Measurements from ENCODE around the gene AK8. TPM values are rescaled to one million over a fixed set of nuclear protein-coding genes. Genes with fewer than 3 reads are reported as not detected.
"Not testable (repeated sequence)": the region's sequence is repeated elsewhere in the genome, so short reads cannot be mapped to it uniquely, and the experiment has no call there.

The AK8 gene
- total and polyA plus RNA-seq, 11 donors: 0.61 to 1.4 TPM; not detected in 9

- intact Hi-C loops (cut with DNase I): no loop called here
- WGBS, 4 donors: 72 to 77% (median 73%) methylated on average over 9 to 13 of the region's 13 CpGs
- Histone ChIP-seq H3K27me3 (peaks cover 0 to 9% (median 0%) of the 10 kb centered on the region in 9 donors), H3K4me1 (no peaks in the 10 kb centered on the region), H3K27ac (no peak overlapping the region), H3K4me3 (no peak overlapping the region), H3K36me3 (no peaks in the 10 kb centered on the region), H3K9me3 (no peaks in the 10 kb centered on the region)
- no peak for ATAC-seq
- no peak for DNase-seq
- TF ChIP-seq POLR2A (IDR thresholded peaks at IDR 0.05) (no peak), CTCF (IDR thresholded peaks at IDR 0.05) (no peak)
Measured at GRCh38 chr9:132717326-132717945, 160.6 kb downstream of the AK8 start.

GRCh38 chr9:132716007-132716406, 162.1 kb downstream of the AK8 start:
- H3K27me3 ChIP-seq: peaks cover 0 to 9% (median 0%) of the 10 kb centered on the region in 9 donors
- intact Hi-C loops (cut with DNase I): no loop called here
- WGBS, 4 donors: 76 to 89% (median 81%) methylated on average over 4 of the region's 4 CpGs

GRCh38 chr9:132712753-132713152, 165.3 kb downstream of the AK8 start:
- Histone ChIP-seq H3K4me3 (no peak overlapping the region), H3K27me3 (peaks cover 0 to 11% (median 0%) of the 10 kb centered on the region in 9 donors), H3K27ac (no peak overlapping the region), H3K9me3 (no peaks in the 10 kb centered on the region), H3K36me3 (no peaks in the 10 kb centered on the region), H3K4me1 (no peaks in the 10 kb centered on the region)
- intact Hi-C loops (cut with DNase I): no loop called here
- DNase-seq: no peak
- 75 to 85% (median 82%) methylated on average over 5 of the region's 5 CpGs for WGBS, 4 donors
- TF ChIP-seq CTCF (IDR thresholded peaks at IDR 0.05) (no peak), POLR2A (IDR thresholded peaks at IDR 0.05) (no peak)
- ATAC-seq: no peak

More at GRCh38 chr9:132716007-132716406, 162.1 kb downstream of the AK8 start:
- no peaks in the 10 kb centered on the region for H3K9me3 ChIP-seq
- H3K36me3 ChIP-seq: no peaks in the 10 kb centered on the region
- no peaks in the 10 kb centered on the region for H3K4me1 ChIP-seq
- no peak overlapping the region for H3K4me3 ChIP-seq
- TF ChIP-seq POLR2A (IDR thresholded peaks at IDR 0.05) (no peak), CTCF (IDR thresholded peaks at IDR 0.05) (no peak)
- ATAC-seq (no peak), DNase-seq (no peak)
- no peak overlapping the region for H3K27ac ChIP-seq

- no peak for ATAC-seq
- Histone ChIP-seq H3K27ac (no peak overlapping the region), H3K9me3 (no peaks in the 10 kb centered on the region), H3K4me3 (no peak overlapping the region), H3K4me1 (no peaks in the 10 kb centered on the region), H3K27me3 (peaks cover 0 to 3% (median 0%) of the 10 kb centered on the region in 9 donors), H3K36me3 (no peaks in the 10 kb centered on the region)
- 88 to 96% (median 90%) methylated on average over 3 of the region's 3 CpGs for WGBS, 4 donors
- intact Hi-C loops (cut with DNase I): no loop called here
- DNase-seq: no peak
- TF ChIP-seq POLR2A (IDR thresholded peaks at IDR 0.05) (no peak), CTCF (IDR thresholded peaks at IDR 0.05) (no peak)
Measured at GRCh38 chr9:132711846-132712245, 166.2 kb downstream of the AK8 start.

GRCh38 chr9:132711152-132711551, 166.9 kb downstream of the AK8 start:
- H3K9me3 ChIP-seq; H3K4me3 ChIP-seq; intact Hi-C loops (cut with DNase I); ATAC-seq; H3K27ac ChIP-seq; DNase-seq; H3K27me3 ChIP-seq; H3K4me1 ChIP-seq; H3K36me3 ChIP-seq: not testable (repeated sequence)
- WGBS, 4 donors: 91 to 95% (median 92%) methylated on average over 5 of the region's 5 CpGs
